Measurements from ENCODE around the gene OPHN1. TPM values are rescaled to one million over a fixed set of nuclear protein-coding genes. Genes with fewer than 3 reads are reported as not detected.
A peak's percentile ranks its signal among the peaks of the same experiment; 100 is the strongest.

OPHN1 gene
- total RNA-seq, 4 donors from 2014 or later: 3.9 to 20.6 (median 6.7) TPM

DNA sequence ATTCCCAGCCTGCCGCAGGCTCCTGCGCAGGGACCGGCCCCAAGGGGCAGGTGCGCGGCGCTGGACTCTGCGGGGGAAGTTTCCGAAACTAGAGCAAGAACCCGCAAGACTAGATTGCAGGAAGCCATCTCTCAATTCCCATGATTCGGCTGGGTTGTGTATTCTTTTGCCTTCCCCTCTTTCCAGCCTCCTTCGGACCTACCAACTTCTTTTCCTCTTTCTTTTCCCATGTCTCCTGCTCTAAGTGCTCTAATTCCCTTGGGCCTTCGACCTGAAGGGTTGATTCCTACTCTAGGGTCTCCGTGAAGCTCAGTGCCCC lies 645 bp upstream of the OPHN1 start:
- Histone ChIP-seq H3K36me3 (no peaks in the 10 kb centered on the region), H3K4me1 (no peaks in the 10 kb centered on the region), H3K9me3 (no peaks in the 10 kb centered on the region), H3K27ac (peak overlapping the region; percentile 5 to 88 (median 66)), H3K27me3 (no peaks in the 10 kb centered on the region), H3K4me3 (peak overlapping the region; percentile 33 to 65 (median 49))
- DNase-seq: no peak
- TF ChIP-seq POLR2A (IDR thresholded peaks at IDR 0.05): no peak
- TF ChIP-seq, protein P1, sequence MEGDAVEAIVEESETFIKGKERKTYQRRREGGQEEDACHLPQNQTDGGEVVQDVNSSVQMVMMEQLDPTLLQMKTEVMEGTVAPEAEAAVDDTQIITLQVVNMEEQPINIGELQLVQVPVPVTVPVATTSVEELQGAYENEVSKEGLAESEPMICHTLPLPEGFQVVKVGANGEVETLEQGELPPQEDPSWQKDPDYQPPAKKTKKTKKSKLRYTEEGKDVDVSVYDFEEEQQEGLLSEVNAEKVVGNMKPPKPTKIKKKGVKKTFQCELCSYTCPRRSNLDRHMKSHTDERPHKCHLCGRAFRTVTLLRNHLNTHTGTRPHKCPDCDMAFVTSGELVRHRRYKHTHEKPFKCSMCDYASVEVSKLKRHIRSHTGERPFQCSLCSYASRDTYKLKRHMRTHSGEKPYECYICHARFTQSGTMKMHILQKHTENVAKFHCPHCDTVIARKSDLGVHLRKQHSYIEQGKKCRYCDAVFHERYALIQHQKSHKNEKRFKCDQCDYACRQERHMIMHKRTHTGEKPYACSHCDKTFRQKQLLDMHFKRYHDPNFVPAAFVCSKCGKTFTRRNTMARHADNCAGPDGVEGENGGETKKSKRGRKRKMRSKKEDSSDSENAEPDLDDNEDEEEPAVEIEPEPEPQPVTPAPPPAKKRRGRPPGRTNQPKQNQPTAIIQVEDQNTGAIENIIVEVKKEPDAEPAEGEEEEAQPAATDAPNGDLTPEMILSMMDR (IDR thresholded peaks at IDR 0.05): no peak

DNA sequence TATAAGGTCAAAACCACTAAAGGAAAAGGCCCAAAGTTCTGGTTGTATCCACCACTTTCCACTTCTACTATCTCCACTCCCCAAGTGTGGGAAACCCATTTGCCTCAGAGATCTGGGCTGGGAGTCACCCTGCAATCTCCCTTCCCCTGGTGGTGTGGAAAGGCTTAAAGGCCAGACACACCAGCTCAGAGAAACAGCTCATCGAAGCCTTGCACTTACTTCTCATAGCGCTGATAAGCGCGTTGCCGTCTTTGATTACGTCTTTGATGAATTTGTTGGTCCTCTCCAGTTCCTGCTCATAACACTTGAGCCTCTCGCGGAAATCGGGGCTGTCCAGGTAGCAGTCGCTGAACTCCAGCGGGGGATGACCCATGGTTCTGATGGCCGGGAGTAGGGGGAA lies 647 bp downstream of the OPHN1 start:
- TF ChIP-seq POLR2A (IDR thresholded peaks at IDR 0.05): no peak
- TF ChIP-seq, protein P1 (IDR thresholded peaks at IDR 0.05): peak in 1 of 6 experiments; percentile 3
- Histone ChIP-seq H3K4me1 (no peaks in the 10 kb centered on the region), H3K9me3 (no peaks in the 10 kb centered on the region), H3K4me3 (peak overlapping the region; percentile 33 to 65 (median 49)), H3K27me3 (no peaks in the 10 kb centered on the region), H3K27ac (peak overlapping the region in 3 of 4 donors; percentile 36 to 88 (median 86)), H3K36me3 (no peaks in the 10 kb centered on the region)
- DNase-seq: no peak

DNA sequence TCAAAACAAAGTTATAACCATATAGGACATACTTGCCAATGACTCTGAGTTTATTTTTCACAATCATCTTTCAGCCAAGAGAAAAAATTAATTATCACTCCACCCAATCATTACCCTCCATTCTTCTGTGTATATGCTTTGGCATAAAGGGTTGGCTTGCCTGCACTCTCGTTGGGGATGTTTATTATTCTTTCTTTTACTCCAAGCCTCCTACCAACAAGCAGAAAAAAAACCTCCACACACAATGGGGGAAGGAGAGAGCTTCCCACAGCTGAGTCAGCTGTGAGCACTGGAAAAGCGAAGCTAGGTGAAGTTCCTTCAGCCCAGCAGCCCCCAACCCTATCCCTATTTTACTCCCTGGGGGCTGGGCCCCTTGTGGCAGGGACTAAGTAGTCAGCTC lies 1.5 kb downstream of the OPHN1 start:
- DNase-seq: no peak
- Histone ChIP-seq H3K4me3 (no peak overlapping the region), H3K27me3 (no peaks in the 10 kb centered on the region), H3K36me3 (no peaks in the 10 kb centered on the region), H3K27ac (no peak overlapping the region), H3K9me3 (no peaks in the 10 kb centered on the region), H3K4me1 (no peaks in the 10 kb centered on the region)
- TF ChIP-seq, protein P1 (IDR thresholded peaks at IDR 0.05): no peak
- TF ChIP-seq POLR2A (IDR thresholded peaks at IDR 0.05): no peak

DNA sequence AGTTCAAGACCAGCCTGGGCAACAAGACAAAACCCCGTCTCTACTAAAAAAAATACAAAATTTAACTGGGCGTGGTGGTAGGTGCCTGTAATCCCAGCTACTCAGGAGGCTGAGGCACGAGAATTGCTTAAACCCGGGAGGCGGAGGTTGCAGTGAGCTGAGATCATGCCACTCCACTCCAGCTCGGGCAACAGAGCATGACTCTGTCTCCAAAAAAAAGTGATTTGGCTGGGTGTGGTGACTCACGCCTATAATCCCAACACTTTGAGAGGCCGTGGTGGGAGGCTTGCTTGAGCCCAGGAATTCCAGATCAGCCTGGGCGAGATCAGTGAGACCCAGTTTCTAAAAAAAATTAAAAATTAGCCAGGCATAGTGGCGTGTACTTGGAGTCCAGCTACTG lies 4.1 kb downstream of the OPHN1 start:
- Histone ChIP-seq H3K4me1 (no peaks in the 10 kb centered on the region), H3K27me3 (no peaks in the 10 kb centered on the region)
- no peak for TF ChIP-seq POLR2A (IDR thresholded peaks at IDR 0.05)
- TF ChIP-seq, protein P1 (IDR thresholded peaks at IDR 0.05): no peak

DNA sequence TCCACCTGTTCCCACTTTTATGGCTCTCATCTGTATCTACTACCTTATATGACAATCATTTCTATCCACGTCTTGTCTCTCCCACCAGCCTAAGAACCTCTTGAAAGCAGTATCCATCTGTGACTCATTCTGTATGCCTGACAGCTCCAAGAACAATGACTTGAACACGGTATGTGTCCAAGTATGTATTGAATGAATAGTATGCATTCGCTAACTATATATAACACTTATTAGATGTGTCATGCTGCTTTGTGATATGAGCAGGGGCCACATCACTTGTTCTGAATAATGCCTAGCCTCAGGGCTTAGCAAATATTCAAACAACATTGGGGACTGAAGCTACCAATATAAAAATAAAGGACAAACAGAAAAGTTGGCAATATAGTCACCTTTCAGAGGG lies 4.9 kb downstream of the OPHN1 start:
- Histone ChIP-seq H3K36me3 (no peaks in the 10 kb centered on the region), H3K4me1 (no peaks in the 10 kb centered on the region), H3K9me3 (no peaks in the 10 kb centered on the region), H3K27me3 (no peaks in the 10 kb centered on the region), H3K27ac (no peak overlapping the region), H3K4me3 (no peak overlapping the region)
- no peak for DNase-seq
- TF ChIP-seq POLR2A (IDR thresholded peaks at IDR 0.05): no peak
- TF ChIP-seq, protein P1 (IDR thresholded peaks at IDR 0.05): no peak

More for the DNA sequence above, 4.1 kb downstream of the OPHN1 start:
- no peak overlapping the region for H3K4me3 ChIP-seq
- H3K36me3 ChIP-seq: no peaks in the 10 kb centered on the region
- DNase-seq: no peak
- no peak overlapping the region for H3K27ac ChIP-seq
- H3K9me3 ChIP-seq: no peaks in the 10 kb centered on the region

DNA sequence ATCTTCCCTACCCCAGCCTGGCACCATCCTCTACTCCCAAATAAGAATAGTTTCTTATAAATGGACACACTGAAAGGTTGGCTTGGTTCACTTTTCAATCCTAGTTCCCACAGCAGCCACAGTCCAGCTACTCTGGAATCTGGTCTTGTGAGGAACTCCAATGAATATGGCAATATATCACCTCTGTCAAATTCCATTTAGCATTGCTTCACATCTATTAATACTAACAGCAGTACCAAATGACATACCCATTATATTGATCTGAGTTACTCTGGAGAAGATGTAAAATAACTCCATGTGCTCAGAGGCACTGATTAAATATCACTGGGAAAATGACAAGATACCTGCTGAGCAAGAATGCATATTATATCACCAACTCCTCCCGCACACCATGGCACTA lies 8.6 kb downstream of the OPHN1 start:
- Histone ChIP-seq H3K27me3 (no peaks in the 10 kb centered on the region), H3K27ac (no peak overlapping the region), H3K36me3 (no peaks in the 10 kb centered on the region), H3K9me3 (no peaks in the 10 kb centered on the region), H3K4me1 (no peaks in the 10 kb centered on the region), H3K4me3 (no peak overlapping the region)
- DNase-seq: no peak
- no peak for TF ChIP-seq POLR2A (IDR thresholded peaks at IDR 0.05)
- TF ChIP-seq, protein P1 (IDR thresholded peaks at IDR 0.05): no peak
